Epidermal melanocyte (primary cell): ENCODE measurements around the gene DARS2.

Experiments
- DNase-seq: peaks from one replicate; pipeline ENCODE4 v3.0.0; 2011; ENCODE audit warnings: low spot score; ENCODE audit not compliant: insufficient read length

Gene DARS2

GRCh38 chr1:173886746-173887611 is 62.5 kb downstream of the DARS2 start:
- DNase-seq: no peak

GRCh38 chr1:173887627-173888026 is 63.2 kb downstream of the DARS2 start:
- no peak for DNase-seq

- no peak for DNase-seq
These were observed 64.3 kb downstream of the DARS2 start for GRCh38 chr1:173888749-173889148.

GRCh38 chr1:173889885-173890284 is 65.4 kb downstream of the DARS2 start:
- no peak for DNase-seq

GRCh38 chr1:173893611-173894010 is 69.1 kb downstream of the DARS2 start:
- no peak for DNase-seq

DNA sequence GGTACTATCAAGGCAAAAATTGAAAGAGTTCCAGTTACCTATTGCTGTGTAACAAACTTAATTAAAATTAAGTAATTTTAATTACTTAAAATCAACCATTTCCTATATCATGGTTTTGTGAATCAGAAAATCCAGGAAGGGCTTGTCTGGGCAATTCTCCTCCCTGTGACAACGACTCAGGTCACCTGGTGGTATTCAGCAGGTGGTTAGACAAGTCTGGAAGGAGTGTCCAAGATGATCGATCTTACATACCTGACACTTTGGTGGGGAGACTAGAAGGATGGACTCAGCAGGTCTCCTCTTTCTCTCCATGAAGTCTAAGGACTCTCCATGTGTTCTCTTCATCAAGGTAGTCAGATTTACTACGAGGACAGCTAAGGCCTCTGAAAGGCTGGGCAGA is 69.7 kb downstream of the DARS2 start:
- no peak for DNase-seq

- DNase-seq: no peak
These were observed 76.0 kb downstream of the DARS2 start for GRCh38 chr1:173900427-173900826.

- no peak for DNase-seq
These were observed 76.5 kb downstream of the DARS2 start for GRCh38 chr1:173900992-173901391.

DNA sequence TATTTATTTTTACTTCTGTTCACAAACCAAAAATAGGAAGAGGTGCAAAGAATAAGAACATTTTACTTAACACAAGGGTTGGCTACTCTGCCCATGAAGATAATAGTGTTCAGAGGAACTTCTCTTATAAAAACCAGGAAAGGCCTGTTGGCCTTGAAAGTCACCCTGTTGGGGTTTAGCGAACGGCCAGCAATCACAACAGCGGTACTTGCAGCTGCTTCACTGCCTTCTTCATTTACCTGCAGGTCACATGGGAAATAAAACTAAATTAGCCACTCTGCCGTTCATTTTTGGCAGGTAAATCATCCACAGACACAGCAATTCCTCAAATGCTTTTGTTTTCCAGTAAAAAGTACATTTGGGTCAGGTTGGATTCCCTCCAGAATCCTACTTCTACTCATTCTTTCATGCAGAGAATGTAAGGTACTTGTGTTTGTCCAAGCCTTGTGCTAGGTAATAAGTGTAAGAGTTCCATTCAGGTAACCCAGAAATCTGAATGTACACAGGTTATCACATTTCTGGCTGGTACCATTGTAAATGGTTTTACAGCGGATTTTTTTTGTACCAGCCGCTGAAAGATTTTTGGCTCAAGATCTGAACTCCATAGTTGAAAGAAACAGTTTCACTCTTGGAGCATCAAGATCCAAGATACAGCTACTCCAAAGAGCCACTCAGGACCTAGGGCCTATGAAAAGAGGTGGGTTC is 79.5 kb downstream of the DARS2 start:
- no peak for DNase-seq
